Measurements from ENCODE around the gene BPIFB2.

BPIFB2 gene

DNA sequence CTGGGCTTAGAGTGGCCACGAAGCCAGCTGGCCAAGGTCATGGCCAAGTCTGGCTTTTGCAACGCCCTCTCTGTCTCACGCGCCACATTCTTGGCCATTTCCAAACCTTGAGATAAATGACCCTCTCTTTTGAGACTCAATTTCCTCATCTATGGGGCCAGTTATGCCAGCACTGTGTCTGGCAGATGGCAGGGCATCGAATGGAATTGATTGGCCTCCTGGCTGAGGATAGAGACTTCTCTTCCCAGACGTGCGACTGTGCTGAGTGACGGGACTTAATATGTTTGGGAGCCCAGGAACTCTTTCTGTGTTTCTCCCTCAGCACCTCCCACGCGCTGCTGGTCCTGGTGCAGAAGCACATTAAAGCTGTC is 7.6 kb downstream of the BPIFB2 start:
- TF ChIP-seq CEBPB (IDR thresholded peaks at IDR 0.05), result no peak
- no peak for TF ChIP-seq EP300 (IDR thresholded peaks at IDR 0.05; ENCODE audit: borderline replicate concordance)
- TF ChIP-seq, protein P1, sequence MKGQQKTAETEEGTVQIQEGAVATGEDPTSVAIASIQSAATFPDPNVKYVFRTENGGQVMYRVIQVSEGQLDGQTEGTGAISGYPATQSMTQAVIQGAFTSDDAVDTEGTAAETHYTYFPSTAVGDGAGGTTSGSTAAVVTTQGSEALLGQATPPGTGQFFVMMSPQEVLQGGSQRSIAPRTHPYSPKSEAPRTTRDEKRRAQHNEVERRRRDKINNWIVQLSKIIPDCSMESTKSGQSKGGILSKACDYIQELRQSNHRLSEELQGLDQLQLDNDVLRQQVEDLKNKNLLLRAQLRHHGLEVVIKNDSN (IDR thresholded peaks at IDR 0.05), result no peak
- no peak for TF ChIP-seq RAD21 (IDR thresholded peaks at IDR 0.05; ENCODE audit: low read depth)
- no peak for TF ChIP-seq CREB1 (IDR thresholded peaks at IDR 0.05; ENCODE audit: low read depth)
- no peak for TF ChIP-seq TCF12 (IDR thresholded peaks at IDR 0.05; ENCODE audit: low read depth)
- TF ChIP-seq TEAD4 (IDR thresholded peaks at IDR 0.05), result no peak

DNA sequence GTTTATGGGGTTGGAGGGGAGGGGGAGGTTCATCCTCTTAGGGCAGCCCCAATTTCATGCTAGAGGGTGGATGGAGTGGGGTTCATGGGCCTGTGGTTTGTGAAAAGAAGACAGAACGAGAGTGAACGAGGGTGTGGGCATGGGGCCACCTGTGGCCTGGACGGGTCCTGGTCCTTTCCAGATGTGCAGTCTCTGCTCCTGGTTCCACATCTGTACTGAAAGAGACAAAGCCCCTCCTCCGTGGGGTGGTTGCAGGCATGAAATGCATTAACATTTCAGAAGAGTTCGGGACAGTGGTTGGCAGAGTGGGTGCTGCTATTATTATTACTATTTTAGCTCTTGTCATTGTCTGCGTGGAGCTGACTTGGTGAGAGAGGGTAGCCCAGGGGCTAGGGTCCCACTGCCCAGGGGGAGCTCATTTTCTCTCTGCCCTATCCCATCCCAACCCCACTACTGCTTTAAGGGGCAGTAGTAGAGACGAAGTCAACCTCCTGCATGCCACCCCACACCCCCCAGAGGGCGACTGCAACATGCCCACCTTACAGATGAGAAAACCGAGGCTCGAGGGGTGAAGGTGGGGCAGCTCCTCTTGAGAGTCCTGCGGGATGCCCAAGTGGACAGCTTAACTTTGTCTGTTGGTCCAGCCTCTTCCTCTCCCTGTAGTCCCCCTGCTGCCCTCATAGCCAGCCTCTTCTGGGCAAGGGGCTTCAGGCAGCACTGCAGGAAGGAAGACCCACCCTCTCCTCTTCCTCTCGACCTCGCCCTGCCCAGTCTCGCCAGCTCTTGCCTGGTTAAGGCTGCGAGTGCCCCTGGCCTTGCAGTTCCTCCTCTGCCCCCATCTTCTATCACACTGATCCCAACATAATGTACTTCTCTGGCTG is 8.4 kb downstream of the BPIFB2 start:
- TF ChIP-seq CREB1 (IDR thresholded peaks at IDR 0.05; ENCODE audit: low read depth), result no peak
- TF ChIP-seq, protein P2, sequence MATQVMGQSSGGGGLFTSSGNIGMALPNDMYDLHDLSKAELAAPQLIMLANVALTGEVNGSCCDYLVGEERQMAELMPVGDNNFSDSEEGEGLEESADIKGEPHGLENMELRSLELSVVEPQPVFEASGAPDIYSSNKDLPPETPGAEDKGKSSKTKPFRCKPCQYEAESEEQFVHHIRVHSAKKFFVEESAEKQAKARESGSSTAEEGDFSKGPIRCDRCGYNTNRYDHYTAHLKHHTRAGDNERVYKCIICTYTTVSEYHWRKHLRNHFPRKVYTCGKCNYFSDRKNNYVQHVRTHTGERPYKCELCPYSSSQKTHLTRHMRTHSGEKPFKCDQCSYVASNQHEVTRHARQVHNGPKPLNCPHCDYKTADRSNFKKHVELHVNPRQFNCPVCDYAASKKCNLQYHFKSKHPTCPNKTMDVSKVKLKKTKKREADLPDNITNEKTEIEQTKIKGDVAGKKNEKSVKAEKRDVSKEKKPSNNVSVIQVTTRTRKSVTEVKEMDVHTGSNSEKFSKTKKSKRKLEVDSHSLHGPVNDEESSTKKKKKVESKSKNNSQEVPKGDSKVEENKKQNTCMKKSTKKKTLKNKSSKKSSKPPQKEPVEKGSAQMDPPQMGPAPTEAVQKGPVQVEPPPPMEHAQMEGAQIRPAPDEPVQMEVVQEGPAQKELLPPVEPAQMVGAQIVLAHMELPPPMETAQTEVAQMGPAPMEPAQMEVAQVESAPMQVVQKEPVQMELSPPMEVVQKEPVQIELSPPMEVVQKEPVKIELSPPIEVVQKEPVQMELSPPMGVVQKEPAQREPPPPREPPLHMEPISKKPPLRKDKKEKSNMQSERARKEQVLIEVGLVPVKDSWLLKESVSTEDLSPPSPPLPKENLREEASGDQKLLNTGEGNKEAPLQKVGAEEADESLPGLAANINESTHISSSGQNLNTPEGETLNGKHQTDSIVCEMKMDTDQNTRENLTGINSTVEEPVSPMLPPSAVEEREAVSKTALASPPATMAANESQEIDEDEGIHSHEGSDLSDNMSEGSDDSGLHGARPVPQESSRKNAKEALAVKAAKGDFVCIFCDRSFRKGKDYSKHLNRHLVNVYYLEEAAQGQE (IDR thresholded peaks at IDR 0.05; ENCODE audit: low read depth), result no peak
- no peak for TF ChIP-seq RAD21 (IDR thresholded peaks at IDR 0.05; ENCODE audit: low read depth)
- no peak for TF ChIP-seq NFIC (IDR thresholded peaks at IDR 0.05)
- TF ChIP-seq ZBTB7A (IDR thresholded peaks at IDR 0.05; ENCODE audit: low read depth), result no peak
- TF ChIP-seq, protein P3, sequence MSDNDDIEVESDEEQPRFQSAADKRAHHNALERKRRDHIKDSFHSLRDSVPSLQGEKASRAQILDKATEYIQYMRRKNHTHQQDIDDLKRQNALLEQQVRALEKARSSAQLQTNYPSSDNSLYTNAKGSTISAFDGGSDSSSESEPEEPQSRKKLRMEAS (IDR thresholded peaks at IDR 0.05), result no peak
- TF ChIP-seq FOXM1 (IDR thresholded peaks at IDR 0.05; ENCODE audit: borderline replicate concordance, low read depth), result no peak
- TF ChIP-seq TEAD4 (IDR thresholded peaks at IDR 0.05), result no peak
- no peak for TF ChIP-seq TCF12 (IDR thresholded peaks at IDR 0.05; ENCODE audit: low read depth)
- TF ChIP-seq EP300 (IDR thresholded peaks at IDR 0.05; ENCODE audit: borderline replicate concordance), result no peak
- no peak for TF ChIP-seq EGR1 (IDR thresholded peaks at IDR 0.05)
- no peak for TF ChIP-seq TAF1 (IDR thresholded peaks at IDR 0.05; ENCODE audit: low read depth)
- TF ChIP-seq YY1 (IDR thresholded peaks at IDR 0.05; ENCODE audit: low read depth), result no peak
- no peak for TF ChIP-seq CEBPB (IDR thresholded peaks at IDR 0.05)
- TF ChIP-seq, protein P1 (IDR thresholded peaks at IDR 0.05), result no peak

DNA sequence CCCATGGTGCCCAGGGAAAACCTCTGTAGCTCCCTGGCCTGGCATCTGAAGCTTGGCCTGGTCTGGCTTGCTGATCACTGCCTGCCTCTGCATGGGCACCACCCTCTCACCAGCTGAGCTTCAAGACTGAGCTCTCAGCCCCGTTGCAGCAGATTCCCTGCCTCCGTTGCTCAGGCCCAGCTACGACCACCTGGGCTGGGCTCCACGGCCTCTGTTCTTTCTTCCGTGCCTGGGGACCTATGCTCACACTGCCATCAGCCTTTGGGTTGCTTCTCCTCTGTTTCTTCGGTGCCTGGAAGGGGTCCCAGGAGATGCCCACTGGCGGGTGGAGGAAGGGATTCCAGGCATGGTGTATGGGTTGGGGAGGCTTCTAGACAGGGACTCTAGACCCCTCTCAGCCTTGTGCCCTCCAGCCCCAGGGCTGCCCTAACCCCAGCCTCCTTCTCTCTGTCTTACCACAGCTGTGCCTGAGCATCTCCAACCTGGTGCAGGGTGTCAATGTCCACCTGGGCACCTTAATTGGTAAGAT is 9.1 kb downstream of the BPIFB2 start:
- TF ChIP-seq TEAD4 (IDR thresholded peaks at IDR 0.05) (no peak), TCF12 (IDR thresholded peaks at IDR 0.05; ENCODE audit: low read depth) (no peak), RAD21 (IDR thresholded peaks at IDR 0.05; ENCODE audit: low read depth) (no peak), EP300 (IDR thresholded peaks at IDR 0.05; ENCODE audit: borderline replicate concordance) (no peak), YY1 (IDR thresholded peaks at IDR 0.05; ENCODE audit: low read depth) (no peak)
- TF ChIP-seq, protein P1 (IDR thresholded peaks at IDR 0.05), result no peak

DNA sequence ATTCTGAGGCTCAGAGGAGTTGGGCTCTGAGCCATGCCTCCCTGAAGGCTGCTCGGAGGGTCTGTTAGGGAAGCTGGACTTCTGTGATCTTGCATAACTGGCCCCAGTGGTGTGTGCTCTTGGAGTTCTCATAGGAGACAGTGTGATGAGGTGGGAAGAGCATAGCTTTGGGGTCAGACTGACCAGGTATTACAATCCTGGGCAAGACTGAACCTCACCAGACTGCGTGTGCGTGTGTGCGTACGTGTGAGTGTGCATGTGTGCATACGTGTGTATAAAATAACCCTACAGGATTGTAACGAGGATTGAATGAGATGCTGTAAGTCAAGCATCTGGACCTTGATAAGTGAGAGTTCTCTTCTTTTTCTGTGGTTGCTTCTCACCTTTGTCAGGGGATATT is 10.0 kb downstream of the BPIFB2 start:
- TF ChIP-seq NFIC (IDR thresholded peaks at IDR 0.05), result no peak
- no peak for TF ChIP-seq TEAD4 (IDR thresholded peaks at IDR 0.05)
- no peak for TF ChIP-seq EP300 (IDR thresholded peaks at IDR 0.05; ENCODE audit: borderline replicate concordance)
- no peak for TF ChIP-seq CEBPB (IDR thresholded peaks at IDR 0.05)
- no peak for TF ChIP-seq TCF12 (IDR thresholded peaks at IDR 0.05; ENCODE audit: low read depth)
- TF ChIP-seq CREB1 (IDR thresholded peaks at IDR 0.05; ENCODE audit: low read depth), result no peak
- TF ChIP-seq, protein P3 (IDR thresholded peaks at IDR 0.05), result no peak
- TF ChIP-seq EGR1 (IDR thresholded peaks at IDR 0.05), result no peak
- TF ChIP-seq, protein P2 (IDR thresholded peaks at IDR 0.05; ENCODE audit: low read depth), result no peak
- no peak for TF ChIP-seq FOXM1 (IDR thresholded peaks at IDR 0.05; ENCODE audit: borderline replicate concordance, low read depth)
- no peak for TF ChIP-seq RAD21 (IDR thresholded peaks at IDR 0.05; ENCODE audit: low read depth)
- no peak for TF ChIP-seq TAF1 (IDR thresholded peaks at IDR 0.05; ENCODE audit: low read depth)
- no peak for TF ChIP-seq ZBTB7A (IDR thresholded peaks at IDR 0.05; ENCODE audit: low read depth)
- TF ChIP-seq, protein P1 (IDR thresholded peaks at IDR 0.05), result no peak
- no peak for TF ChIP-seq YY1 (IDR thresholded peaks at IDR 0.05; ENCODE audit: low read depth)

All from Ishikawa (cell line).